ENCODE data around the gene TEKT1. TPM values are rescaled to one million over a fixed set of nuclear protein-coding genes. Genes with fewer than 3 reads are reported as not detected.
A peak's percentile ranks its signal among the peaks of the same experiment; 100 is the strongest.
"Not testable (repeated sequence)": the region's sequence is repeated elsewhere in the genome, so short reads cannot be mapped to it uniquely, and the experiment has no call there.

Gene TEKT1
- total RNA-seq, 2 donors from 2014 or later = not detected

- intact Hi-C loops (cut with DNase I) = no loop called here
- peak; percentile 68 for ATAC-seq
- peak; percentile 27 for DNase-seq
Measured at GRCh38 chr17:6775871-6776405, 55.6 kb downstream of the TEKT1 start, which contains the start of gene FBXO39. Gene FBXO39 (plus strand): TSS chr17:6776215. CDS start chr17:6779869, 3,654 bp downstream.

GRCh38 chr17:6774906-6775305 is 56.6 kb downstream of the TEKT1 start:
- DNase-seq; intact Hi-C loops (cut with DNase I); ATAC-seq: not testable (repeated sequence)

DNA sequence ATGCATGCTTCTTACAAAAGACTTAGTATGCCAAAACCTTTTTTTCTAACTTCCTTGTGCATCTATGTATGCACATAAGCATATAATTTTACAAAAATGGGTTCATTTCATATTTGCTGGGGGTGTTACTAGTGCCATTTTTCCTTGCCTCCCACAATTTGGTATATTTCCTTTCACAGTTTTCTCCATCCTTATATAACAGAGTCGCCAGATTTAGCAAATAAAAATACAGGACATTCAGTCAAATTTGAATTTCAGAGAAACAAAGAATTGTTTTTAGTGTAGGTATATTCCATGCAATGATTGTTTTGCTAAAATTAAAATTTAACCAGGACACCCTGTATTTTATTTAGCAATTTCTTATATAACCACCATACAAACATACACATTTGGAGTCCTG is 59.5 kb downstream of the TEKT1 start:
- no peak for DNase-seq
- no peak for ATAC-seq
- intact Hi-C loops (cut with DNase I) = no loop called here

DNA sequence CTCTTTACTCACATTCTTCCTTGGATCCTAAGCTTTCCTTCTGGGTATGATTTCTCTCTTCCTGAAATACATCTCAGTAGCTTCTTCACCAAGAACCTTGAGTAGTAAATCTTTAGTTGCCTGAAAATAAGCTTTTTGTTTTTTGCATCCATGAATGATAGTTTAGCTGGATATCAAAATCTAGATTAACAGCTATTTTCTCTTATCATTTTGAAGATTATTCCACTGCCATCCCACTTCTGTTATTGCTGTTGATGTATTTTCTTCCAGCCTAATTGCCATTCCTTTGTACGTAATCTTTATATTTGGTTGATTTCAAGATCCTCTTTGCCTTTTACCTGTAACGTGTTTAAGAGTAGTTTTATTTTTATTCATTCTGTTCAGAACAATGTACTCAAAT is 63.1 kb downstream of the TEKT1 start:
- no peak for ATAC-seq
- no peak for DNase-seq
- intact Hi-C loops (cut with DNase I) = no loop called here

- ATAC-seq = no peak
- intact Hi-C loops (cut with DNase I) = no loop called here
- DNase-seq = no peak
Measured at GRCh38 chr17:6761779-6762178, 69.8 kb downstream of the TEKT1 start.

DNA sequence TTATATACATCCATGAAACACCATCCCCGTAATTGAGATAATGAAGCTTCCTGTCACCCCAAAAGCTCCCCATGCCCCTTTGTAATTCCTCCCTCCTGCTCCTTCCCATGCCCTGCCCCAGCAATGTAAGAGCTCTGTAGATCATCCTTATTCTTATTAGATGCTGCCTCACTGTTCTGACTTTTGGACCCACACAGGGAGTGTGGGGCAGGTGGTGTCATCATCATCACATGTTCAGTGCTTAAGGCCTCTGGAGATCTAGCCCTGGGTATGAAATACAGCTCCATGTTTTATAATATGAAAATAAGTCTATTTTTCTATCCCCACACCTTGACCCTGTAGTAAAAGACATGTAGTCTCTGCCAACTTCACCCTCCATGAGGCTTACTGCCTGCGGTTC is 73.8 kb downstream of the TEKT1 start:
- ATAC-seq (no peak), DNase-seq (no peak)
- intact Hi-C loops (cut with DNase I) = no loop called here

GRCh38 chr17:6756425-6757031 is 75.0 kb downstream of the TEKT1 start:
- intact Hi-C loops (cut with DNase I) = no loop called here
- DNase-seq = no peak
- no peak for ATAC-seq

DNA sequence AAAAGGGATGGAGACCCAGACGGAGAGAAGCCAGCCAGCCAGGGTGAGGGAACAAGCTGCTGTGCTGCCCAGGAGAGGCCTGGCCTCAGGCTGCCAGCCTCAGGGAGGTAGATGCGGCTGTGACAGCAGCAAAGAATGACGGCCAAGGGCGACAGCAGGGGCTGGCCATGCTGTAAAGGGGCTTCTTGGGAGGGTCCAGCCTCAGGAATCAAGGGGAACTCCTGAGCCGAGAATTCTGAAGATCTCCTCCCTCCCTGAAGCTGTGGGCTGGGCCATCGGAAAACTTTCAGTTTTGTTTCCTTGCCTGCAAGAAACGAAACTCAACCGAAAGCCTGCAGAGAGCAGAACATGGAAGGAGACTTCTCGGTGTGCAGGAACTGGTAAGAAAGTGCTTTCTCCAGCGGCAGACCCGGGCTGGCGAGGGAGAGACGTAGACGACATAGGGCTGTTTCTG is 75.8 kb downstream of the TEKT1 start, which contains the start of gene XAF1:
Gene XAF1 (plus strand): TSS at position 316 of the 454 bp plus-strand sequence. CDS start 33 bp downstream, at position 349.
- intact Hi-C loops (cut with DNase I) = no loop called here
- ATAC-seq = peak; percentile 54 to 61
- DNase-seq = peak; percentile 49

DNA sequence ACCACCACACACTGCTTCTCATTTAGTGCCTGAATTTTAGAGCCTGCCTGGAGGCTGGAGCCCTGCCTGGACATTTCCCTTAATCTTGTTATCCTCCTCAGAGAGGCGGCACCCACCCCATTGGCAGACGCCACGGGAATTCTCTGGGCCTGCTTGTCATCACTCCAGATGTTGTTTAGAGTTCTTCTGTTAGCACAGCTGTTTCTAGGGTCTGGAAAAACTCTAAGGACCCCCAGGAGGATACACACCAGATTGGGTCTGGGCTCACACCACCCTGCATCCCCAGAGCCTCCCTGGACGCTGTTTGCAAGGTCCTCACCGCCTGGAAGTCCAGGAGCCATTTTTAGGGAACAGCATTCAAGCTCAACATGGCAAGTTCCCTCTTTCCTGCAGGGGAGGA is 76.2 kb downstream of the TEKT1 start:
- ATAC-seq = peak; percentile 39 to 68
- DNase-seq = peak; percentile 78
- intact Hi-C loops (cut with DNase I) = no loop called here

- no peak for DNase-seq
- no peak for ATAC-seq
- intact Hi-C loops (cut with DNase I) = no loop called here
Measured at GRCh38 chr17:6753546-6753945, 78.0 kb downstream of the TEKT1 start.

DNA sequence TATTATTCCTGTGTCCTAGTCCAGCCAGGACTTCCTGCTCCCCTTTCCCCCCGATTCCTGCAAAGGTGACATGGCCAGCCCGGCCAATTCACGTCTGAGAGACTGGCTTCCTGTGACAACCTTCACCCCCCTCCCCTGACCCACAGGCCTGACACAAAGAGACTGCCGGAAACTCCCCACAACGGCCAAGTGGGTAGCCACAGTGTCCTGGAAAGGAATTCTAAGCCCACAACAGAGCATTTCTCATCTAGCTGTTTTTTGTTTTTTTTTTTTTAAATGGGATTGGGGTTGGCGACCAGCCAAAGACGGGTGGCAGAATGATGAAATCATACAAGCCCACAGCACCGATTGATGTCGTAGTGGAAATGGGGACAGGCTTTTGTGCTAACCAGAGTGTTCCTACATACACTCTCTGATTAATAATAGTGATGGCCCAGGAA is 78.5 kb downstream of the TEKT1 start:
- intact Hi-C loops (cut with DNase I) = no loop called here
- DNase-seq (peak; percentile 79), ATAC-seq (peak; percentile 73 to 74)

DNA sequence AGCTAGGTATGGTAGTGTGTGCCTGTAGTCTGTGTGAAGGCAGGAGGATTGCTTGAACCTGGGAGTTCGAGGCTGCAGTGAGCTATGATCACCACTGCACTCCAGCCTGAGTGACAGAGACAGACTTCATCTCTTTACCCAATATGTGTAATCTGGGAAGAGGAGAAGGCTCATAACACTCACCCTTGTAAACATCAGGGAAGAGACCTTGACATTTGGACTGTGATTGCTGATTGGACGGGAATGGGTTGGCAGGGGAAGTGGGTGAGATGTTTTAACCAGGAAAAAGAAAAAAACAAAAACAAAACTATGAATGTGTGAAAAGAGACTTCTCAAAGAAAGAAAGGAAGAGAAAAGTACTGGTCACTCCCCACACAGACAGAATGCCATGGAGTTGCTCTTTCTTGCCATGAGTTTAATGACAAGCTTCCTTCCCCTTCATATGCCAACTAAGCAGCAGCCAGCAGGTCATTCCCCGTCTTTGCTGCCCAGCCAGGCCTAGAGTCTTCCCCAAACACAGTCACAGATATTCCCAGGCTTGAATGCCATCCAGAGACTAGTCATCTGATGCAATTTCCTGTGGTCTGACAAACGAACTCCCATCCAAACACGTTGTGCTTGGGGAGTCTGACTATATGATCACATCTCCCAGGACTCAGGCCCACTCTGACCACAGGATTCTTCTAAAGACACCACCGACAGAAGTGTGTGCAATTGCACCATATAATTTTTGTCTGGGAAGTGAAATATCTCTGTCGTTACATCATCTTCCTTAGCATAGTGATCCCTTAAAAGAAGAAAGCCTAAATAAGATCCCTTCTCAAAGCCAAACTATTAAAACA is 79.2 kb downstream of the TEKT1 start:
- peak; percentile 65 to 78 for ATAC-seq
- DNase-seq = peak; percentile 63
- intact Hi-C loops (cut with DNase I) = no loop called here

GRCh38 chr17:6749519-6749918 is 82.0 kb downstream of the TEKT1 start:
- DNase-seq (no peak), ATAC-seq (no peak)
- intact Hi-C loops (cut with DNase I) = no loop called here

DNA sequence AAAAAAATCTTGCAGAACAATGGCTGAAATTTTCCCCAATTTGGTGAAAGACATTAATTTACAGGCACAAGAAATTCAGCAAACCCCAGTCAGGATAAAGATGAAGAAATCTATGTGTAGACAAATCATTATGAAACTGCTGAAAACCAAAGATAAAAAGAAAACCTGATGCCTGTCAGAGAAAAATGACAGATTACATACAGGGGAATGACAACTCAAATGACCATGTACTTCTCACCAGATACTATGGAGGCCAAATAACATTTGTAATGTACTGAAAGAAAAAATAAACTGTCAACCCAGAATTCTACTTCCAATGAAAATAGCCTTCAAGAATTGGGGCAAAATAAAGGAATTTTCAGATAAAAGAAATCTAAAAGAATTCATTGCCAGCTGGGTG is 82.9 kb downstream of the TEKT1 start:
- intact Hi-C loops (cut with DNase I) = no loop called here
- DNase-seq (no peak), ATAC-seq (no peak)

Other genes with a start within 250 kb of the TEKT1 start
- 1 to 10 TPM; 4.7 to 6.3 TPM for gene KIAA0753, start 191.0 kb downstream of the TEKT1 start, total RNA-seq
- gene TXNDC17, start 190.7 kb downstream of the TEKT1 start, total RNA-seq = 10 to 100 TPM; 50.5 to 58.2 TPM
- gene MED31, start 180.1 kb downstream of the TEKT1 start, total RNA-seq = 10 to 100 TPM; 14.7 to 15.6 TPM
- under 1 TPM; 0.59 to 0.63 TPM for gene C17orf100, start 180.0 kb downstream of the TEKT1 start, total RNA-seq
- gene SLC13A5, start 118.4 kb downstream of the TEKT1 start, total RNA-seq = under 1 TPM in 1 of 2 donors, not detected in 1; 0.21 TPM
- 10 to 100 TPM; 21.7 to 50.1 TPM for gene XAF1, start 75.7 kb downstream of the TEKT1 start, total RNA-seq
- under 1 TPM; 0.12 to 0.34 TPM for gene FBXO39, start 55.5 kb downstream of the TEKT1 start, total RNA-seq
- gene ALOX12, start 164.3 kb upstream of the TEKT1 start, total RNA-seq = under 1 TPM in 1 of 2 donors, not detected in 1; 0.21 TPM
- 100 to 1,000 TPM; 174 to 198 TPM for gene RNASEK, start 180.9 kb upstream of the TEKT1 start, total RNA-seq
- gene BCL6B, start 191.3 kb upstream of the TEKT1 start, total RNA-seq = 10 to 100 TPM; 14.1 to 19.8 TPM
- gene SLC16A13, start 204.3 kb upstream of the TEKT1 start, total RNA-seq = 1 to 10 TPM; 1.2 to 1.8 TPM
- gene SLC16A11, start 212.4 kb upstream of the TEKT1 start, total RNA-seq = 1 to 10 TPM; 2.5 to 3.5 TPM
- gene CLEC10A, start 248.5 kb upstream of the TEKT1 start, total RNA-seq = 10 to 100 TPM in 1 of 2 donors, 1 to 10 TPM in 1; 6.6 to 13.4 TPM

All from left cardiac atrium (tissue), 4 donors.